ENCODE results near the gene AFMID.
"Not testable (repeated sequence)": the region's sequence is repeated elsewhere in the genome, so short reads cannot be mapped to it uniquely, and the experiment has no call there.

AFMID gene

DNA sequence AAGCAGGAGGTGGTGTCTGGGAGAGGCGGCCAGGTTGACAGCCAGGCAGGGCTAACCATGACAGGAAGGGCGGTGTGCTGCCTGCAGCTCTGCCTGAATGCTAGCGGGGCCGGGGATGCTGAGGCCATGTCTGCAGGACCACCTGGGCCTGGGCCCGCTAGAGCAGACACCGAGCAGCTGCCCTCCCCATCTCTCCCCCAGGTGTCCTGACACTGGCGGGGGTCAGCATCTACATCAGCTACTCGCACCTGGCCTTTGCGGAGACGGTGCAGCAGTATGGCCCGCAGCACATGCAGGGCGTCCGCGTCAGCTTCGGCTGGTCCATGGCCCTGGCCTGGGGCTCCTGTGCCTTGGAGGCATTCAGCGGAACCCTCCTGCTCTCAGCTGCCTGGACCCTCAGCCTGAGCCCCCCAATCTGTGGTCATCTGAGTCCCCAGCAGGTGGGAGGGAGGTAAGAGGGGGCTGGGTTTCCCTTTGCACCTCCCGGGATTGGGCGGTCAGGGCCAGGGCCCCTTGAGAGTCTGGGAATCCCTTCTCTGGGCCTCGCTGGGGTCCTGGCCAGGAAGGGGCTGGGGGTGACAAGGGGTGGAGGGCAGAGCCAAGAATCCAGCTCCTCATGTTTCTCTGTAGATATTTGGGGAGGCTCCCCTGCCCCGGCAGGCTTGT, 51.8 kb downstream of the AFMID start:
- no peak for DNase-seq (ENCODE audit: low read depth)

DNA sequence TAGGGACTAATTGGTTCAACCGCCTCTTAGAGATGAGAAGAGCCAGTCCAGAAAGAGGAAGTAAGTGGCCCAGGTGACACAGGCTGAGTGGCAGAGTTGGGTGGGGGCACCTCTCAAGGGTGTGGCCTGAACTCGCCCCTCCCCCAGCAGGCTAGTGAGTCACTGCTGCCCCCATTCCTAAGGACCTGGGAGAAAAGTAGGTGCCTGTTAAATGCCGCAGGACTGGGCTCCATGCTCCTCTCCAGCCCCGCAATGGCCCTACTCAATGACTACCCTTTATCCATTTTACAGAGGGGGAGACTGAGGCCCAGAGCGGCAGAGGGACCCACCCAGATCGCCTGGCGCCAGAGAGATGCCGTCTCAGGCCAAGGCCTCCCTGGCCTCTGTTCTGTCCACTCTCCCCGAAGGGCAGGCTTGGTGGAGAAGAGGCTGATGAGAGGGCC, 52.3 kb downstream of the AFMID start:
- DNase-seq (ENCODE audit: low read depth) = no peak

DNA sequence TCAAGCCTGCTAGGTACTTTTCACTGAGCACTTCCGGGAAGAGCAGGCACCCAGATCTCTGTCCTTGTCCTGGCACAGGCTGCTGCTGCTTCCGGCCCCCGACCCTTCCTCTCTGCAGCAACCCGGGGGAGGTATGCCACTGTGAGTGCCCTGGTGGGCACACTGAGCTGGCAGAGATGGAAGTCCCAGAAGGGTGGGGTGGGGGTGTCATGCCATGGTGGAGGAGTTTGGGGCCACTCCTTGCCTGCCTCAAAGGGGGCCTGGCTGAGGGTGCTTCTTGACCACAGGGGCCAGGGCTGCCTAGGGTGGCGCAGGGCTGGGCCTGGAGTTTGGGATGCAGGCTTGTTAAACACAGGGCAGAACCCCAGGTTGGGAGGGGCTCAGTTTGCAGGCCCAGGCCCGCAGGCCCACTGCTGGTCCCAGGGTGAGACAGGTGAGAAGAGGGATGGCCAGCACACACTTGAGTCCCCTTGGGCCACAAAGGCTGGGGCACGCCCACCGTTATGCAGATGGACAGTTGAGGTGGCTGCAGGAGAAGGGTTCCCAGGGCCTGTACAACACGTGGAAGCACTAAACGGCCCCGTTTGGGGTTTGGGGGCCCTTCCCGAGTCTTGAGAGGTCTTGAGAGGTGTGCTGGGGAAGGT, 53.0 kb downstream of the AFMID start:
- DNase-seq (ENCODE audit: low read depth) = no peak

DNA sequence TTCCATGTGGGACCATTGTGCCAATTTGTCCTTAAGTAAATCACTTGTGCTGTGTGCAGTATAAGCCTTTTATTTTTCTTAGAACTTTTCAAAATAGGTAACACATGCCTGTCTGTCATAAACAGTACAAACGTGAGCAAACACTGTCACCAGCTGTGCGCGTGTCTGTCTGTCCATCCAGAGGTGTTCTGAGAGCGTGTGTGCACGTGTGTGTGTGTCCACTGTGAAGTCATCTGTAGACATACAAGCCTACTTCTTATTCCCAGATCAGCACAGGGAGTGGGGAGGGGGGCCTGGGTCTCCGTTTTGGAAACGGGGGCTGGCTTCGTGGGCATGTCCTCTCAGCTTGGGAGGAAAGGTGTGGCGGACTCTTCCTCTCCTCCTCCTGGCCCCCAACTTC, 53.7 kb downstream of the AFMID start:
- DNase-seq (ENCODE audit: low read depth) = no peak

DNA sequence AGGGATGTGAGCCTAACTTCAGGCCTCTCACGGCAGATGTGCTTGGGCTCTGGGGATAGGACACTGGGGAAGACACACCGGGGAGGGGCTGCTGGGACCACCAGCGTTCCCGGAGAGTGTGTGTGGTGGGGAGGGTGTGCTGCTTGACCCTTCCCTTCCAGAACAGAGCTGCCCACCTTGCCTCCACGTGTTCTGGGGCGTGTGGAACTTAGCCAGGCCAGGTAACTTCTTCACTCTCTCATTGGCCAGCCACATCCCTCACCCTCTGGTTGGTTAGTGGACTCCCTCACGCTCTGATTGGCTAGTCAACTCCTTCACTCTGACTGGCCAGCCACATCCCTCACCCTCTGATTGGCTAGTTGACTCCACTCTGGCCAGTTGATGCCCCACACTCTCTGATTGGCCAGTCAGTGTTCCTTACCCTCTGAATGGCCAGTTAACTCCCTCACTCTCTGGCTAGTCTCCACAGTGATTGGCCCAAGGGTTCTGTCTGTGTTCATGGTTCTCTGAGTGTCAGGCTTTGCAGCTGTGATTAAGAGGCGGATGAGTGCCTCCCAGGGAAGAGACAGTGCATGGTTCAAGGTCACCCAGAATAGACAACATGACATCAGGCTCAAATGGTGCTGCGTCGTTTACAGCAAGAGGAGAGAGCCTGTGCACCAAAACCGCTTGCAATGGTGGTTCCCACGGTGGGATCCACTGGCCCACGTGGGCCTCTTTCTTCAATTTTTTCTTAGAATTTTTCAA, 54.3 kb downstream of the AFMID start:
- DNase-seq (ENCODE audit: low read depth) = no peak

DNA sequence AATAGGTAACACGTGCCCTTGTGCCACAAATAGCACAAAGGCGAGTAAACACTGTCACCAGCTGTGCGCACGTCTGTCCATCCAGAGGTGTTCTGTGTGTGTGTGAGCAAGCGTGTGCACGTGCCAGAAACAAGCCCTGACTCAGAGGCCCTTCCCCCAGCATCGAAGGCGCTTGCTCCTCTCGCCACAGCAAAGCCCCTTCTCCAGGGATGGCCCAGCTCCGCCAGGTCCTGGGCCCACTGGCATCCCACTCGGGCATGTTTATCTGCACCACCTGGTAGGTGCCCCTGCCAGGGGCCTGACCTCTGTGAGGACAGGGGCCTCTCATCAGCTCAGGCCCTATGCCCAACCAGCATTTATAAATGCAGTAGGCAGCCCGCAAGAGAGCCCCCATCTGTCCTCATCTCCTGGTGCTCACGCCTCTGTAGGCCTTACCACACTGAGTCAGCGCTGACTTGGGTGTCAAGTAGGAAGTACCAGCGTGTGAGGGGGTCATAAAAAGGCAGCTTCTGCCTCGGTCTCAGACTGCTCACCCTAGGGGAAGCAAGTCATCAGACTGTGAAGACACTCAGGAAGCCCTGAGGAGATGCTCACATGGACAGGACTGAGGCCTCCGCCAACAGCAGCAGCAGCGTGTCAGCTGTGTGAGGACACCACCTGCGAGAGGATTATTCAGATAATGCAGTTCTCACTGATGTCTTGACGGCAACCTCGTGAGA, 55.0 kb downstream of the AFMID start:
- DNase-seq (ENCODE audit: low read depth) = no peak

DNA sequence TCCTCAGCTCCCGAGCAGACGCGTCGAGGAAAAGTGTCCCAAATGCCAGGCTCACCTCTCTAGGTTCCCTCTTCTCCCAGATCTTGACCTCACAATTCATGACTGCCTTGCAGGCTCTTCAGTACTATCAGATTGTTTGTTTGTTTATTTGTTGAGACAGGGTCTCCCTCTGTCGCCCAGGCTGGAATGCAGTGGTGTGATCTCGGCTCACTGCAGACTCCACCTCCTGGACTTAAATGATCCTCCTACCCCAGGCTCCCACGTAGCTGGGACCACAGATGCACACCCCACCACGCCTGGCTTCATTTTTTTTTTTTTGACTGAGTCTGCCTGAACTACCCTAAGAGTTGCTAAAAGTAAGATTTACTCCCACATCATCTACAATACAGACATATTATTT, 60.1 kb downstream of the AFMID start:
- no peak for DNase-seq (ENCODE audit: low read depth)

DNA sequence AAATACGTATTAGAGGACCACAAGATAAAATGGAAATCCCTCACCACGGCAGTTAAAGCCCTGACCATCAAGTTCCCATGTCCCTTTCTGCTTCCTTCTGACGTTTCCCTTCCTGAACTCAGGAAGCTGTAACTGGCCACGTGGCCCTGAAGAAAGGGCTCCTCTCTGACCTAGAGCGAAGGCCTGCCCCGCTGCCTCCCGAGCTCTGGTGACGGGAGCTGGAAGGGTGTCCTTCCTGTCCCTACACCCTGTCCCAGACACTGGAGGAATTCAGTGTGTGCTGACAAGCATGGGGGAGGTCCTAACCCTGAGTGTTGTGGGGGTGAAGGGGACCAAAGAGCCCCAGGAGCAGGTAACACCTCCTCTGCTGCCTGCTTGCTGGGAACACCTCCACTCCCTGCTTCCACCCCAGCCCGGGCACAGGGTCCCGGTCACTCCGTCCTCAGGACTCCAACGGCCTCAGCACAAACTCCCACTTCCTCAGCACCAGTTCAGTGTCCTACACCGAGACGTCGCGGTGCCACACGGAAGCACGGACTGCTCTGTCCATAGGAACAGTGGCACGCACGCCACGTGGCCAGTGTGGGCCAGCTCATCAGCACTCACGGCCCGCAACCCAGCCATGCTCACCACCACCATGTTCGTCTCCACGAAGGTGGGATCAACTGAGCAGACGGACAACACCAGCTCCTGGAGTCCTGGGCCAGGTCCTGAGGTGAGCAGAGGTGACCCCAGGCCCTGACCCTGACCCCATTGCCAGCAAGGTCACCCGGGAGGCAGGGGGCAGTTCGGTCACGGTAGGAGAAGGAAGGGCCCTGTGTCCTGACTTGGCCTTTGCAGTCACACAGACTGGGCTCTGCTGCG, 61.1 kb downstream of the AFMID start:
- no peak for DNase-seq (ENCODE audit: low read depth)

DNA sequence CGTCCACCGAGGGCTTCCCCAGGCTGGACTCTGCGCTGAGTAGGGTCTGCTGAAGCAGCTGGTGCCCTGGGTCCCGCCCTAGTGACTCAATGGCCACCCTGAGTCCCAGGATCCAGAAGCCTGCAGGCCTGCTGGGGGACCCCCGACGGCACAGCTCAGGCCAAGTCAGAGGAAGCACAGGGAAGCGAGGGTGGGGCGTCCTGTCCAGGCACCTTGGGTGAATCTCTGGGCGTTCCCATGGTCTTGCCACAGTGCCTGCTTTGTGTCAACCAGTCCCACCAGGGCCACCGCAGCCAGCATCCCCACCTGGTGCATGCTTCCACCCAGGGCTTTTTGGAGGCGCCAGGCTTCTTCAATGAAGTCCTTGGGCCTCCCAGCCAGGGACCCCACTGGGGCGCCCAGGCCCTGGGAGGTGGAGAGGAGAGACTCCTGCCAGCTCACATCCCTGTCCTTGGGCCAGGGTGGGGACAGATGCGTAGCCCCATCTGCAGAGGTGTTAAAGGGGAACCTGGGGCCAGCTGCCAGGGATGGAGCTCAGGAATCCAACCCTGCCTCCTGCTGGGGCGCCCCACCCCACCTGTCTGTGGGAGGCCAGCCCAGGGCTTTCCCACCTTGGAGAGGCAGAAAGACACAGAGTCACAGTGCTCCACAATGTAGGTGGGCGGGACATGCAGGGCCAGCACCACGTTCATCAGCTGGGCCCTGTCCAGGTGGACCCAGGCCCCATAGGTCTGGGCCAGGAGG, 62.1 kb downstream of the AFMID start:
- no peak for DNase-seq (ENCODE audit: low read depth)

DNA sequence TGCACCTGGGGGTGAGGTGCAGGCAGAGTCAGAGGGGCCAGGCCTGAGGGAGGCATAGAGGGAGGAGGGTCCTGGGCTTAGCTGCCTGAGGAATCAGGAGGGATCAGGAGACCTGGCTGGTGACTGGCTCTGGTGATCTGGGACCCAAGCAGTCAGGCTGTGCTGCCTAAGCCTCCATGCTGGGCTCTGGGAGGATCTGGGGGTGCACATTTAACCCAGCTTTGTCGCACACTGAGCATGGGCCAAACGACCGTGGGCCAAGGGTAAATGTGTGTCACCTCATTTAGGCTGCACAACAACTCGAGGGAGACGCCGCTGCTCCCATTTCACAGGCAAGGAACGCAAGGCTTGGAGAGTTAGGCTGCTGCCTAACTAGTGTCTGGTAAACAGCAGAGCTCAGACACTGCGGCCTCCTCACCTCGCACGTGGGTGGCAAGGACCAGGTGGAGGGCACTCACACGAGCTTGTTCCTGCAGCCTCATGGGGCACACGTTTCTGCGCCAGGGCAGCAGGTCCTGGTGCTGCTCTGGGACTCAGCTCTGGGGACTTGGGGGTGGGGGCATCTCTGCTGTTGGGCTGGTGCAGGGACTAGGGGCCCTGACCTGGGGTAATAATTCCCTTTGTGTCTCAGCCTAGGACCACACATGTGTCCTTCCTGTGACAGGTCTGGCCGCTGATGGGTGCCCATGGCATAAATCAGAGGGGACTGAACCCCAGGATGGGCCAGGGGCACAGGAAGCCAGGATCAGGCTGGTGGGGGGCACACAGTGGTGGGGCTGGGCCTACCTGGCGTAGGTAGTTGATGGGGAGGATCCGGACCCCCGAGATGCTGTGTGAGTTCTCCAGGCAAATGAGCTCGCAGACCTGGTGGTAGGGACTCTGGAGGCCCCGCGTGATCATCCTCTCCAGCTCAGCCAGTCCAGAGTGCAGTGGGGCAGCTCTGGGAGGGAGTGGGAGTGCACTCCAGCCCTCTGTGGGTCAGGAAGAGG, 63.0 kb downstream of the AFMID start:
- DNase-seq (ENCODE audit: low read depth) = no peak

DNA sequence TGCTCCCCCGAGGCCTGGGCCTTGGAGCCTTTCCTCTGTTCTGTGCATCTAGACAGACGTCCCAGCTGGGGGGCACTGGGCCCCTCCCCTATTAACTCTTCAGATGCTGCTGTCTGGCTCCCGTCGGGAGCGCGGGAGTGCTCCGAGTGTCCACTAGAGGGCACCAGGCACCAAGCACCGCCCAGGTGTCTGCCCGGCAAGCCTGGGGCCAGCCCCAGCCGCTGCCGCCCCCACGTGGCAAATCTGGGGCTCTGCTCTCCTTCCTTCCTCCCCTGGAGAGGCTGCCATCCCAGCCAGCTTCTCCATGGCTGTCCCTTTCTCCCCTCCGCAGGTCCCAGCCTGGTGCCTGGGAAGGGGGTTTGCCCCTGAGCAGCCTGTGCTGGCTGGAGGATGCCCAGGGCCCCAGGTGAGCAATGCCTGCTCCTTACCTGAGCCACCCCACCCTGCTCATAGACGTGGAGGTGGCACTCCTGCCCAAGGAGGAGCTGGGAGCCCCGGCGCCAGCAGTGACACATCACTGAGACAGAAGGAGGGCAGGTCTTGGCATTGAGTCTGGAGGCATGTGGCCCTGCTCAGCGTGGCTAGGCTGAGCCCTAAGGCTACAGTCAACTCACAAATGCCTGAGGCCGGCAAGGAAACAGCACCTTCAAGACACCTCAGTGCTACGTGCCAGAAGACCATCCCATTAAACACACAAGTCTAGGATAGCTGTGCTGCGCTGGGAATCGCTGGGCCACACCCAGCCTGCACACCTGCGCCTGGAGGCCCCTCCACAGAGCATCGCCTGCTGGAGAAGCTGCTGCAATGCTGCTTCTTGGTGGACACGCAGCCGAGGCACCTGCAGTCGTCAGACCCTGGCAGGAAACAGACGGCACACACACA, 64.0 kb downstream of the AFMID start:
- DNase-seq (ENCODE audit: low read depth) = peak; percentile 60

DNA sequence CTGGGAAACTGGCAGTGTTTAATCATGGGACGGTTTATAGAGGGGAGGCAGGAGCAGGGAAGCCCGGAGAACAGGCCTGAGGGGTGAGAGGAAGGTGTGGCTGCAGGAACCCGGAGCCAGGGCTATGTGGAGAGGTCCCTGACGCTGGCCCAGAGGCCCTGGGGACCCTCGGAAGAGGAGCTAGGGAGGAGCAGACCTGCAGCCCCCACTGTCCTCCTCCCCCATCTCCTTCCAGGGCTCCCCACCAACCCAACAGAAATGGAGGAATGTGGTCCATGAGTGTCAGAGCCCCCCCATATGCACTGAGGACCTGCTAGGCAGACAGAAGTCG, 64.6 kb downstream of the AFMID start:
- no peak for DNase-seq (ENCODE audit: low read depth)

DNA sequence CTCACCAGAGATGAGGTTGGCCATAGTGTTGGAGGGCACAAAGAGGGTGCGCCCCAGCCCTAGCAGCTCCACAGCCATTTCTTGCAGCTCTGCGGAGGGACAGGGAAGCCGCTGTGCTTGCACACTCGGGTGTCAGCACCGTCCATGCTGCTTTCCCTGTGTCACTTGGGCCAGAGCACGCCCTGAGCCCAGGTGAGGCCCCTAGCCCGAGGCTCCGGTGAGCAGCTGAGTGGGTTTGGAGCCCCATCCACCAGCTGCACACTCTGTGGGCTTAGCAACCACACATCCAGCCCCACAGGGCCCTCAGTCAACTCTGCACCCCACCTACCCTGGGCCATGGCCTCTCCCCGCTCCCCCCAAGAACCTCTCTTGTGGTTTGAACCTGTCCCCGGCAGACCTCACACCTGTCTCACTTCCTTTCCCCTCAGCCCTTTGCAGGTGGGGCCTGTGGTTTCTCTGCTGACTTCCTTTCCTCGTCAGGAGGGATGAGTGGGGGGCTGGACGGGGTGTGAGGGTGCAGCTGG, 65.0 kb downstream of the AFMID start:
- peak; percentile 32 for DNase-seq (ENCODE audit: low read depth)

DNA sequence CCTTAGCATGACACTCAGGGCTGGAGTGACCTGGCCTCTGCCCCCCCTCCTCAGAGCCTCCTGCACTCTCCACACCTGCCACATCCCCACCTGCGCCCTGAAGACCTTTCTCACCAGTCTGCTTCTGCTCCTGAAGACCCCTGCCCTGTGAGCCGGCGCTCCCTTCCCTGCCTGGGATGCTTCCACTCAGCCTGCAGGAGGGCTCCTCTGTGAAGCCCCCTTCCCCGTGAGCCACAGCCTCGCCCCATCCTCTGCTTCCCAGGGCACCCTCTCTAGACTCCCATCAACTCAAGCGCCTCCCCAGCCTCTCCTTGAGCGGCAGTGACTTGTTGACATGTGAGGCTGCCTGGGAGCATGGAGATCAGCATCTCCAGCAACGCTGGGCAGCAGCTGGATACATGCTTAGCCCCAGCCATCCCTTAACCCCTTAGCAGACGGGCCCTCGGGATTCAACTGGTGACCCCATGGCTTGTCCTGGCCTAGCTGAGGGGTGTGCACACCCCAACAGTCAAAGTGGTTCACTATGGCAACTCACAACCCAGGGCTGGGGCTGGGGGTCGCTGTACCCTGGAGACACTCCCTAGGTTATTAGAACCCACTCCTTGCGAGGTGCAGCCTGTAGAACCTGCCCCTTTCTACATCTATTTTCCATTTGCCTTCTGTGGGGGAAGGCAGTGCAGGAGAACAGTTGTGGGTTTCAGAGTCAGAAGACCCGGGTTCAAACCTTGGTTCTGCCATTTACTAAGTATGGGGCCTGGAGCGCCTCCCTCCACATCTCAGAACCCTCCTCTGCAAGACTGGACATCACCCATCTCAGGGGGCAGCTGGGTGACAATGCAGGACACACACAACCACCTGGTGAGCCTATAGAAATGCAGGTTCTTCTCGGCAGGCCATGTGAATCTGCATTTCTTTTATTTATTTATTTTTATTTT, 65.8 kb downstream of the AFMID start:
- no peak for DNase-seq (ENCODE audit: low read depth)

DNA sequence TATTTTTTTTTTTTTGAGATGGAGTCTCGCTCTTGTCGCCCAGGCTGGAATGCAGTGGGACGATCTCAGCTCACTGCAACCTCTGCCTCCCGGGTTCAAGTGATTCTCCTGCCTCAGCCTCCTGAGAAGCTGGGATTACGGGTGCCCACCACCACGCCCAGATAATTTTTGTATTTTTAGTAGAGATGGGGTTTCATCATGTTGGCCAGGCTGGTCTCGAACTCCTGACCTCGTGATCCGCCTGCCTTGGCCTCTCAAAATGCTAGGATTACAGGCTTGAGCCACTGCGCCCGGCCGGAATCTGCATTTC, 66.4 kb downstream of the AFMID start:
- DNase-seq (ENCODE audit: low read depth) = not testable (repeated sequence)

DNA sequence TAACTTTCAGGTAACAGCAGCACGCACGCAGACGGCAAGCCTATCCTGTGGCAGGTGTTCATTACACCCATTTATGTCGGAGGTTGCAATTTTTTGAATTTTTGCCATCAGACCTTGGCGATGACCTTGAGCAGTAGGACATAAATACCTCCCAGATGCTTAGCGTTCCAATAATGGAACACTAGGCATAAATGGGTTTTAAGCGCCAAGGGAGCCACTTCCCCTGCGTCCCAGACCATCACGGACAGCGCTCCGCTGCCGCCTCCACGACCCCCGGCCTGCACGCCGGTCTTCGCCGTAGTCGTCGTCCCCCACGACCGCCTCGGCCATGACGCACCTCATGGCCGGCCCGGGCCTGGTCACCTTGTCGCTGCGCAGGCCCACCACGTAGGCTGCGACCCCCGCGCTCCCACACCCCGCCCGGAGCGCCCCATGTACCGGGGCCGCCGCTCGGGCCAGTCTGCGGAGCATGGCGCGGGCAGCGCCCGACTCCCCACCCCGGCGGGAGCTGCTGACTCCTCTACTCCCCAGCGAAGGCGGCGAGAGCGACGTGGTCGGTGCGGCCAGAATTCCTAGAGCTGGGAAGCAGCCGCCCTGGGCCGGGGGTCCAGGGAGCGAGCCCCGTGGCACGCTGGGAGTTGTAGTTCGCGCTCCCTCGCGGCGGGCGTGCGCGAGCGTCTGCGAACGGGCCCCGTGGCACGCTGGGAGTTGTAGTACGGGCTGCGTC, 66.9 kb downstream of the AFMID start:
- DNase-seq (ENCODE audit: low read depth) = peak; percentile 63
